Ectodermal cell (in vitro differentiated cells): ENCODE data around the gene B2M.
"Not testable (repeated sequence)": the region's sequence is repeated elsewhere in the genome, so short reads cannot be mapped to it uniquely, and the experiment has no call there.

Experiments
- H3K27ac ChIP-seq: 2 replicates; pipeline ENCODE4 v1.7.0; 2013; ENCODE audit warnings: mild to moderate bottlenecking, low read depth, low read length; ENCODE audit not compliant: insufficient read depth, poor library complexity, severe bottlenecking
- H3K27me3 ChIP-seq: 2 replicates; pipeline ENCODE4 v1.7.0; 2013; ENCODE audit warnings: mild to moderate bottlenecking, low read length; ENCODE audit not compliant: insufficient read depth, control insufficient read depth, poor library complexity, severe bottlenecking
- H3K36me3 ChIP-seq: one replicate; pipeline ENCODE4 v1.7.0; 2013; ENCODE audit warnings: low read length; ENCODE audit not compliant: control insufficient read depth, insufficient read depth
- H3K4me1 ChIP-seq: one replicate; pipeline ENCODE4 v1.7.0; 2013; ENCODE audit warnings: low read length; ENCODE audit not compliant: control insufficient read depth, insufficient read depth
- H3K4me3 ChIP-seq: 2 replicates; pipeline ENCODE4 v1.7.0; 2013; ENCODE audit warnings: low read depth, low read length, control low read depth; ENCODE audit not compliant: insufficient read depth
- H3K9me3 ChIP-seq: 2 replicates; pipeline ENCODE4 v1.7.0; 2013; ENCODE audit warnings: mild to moderate bottlenecking, low read length, moderate library complexity; ENCODE audit not compliant: control insufficient read depth
- WGBS, 2 experiments: methylation state at CpG; one replicate each; pipeline ENCODE4 v1.1.7; 2013; ENCODE audit warnings: missing lambda C conversion rate in 2 of 2; 5-methylcytosine and 5-hydroxymethylcytosine counted together

The B2M gene

DNA sequence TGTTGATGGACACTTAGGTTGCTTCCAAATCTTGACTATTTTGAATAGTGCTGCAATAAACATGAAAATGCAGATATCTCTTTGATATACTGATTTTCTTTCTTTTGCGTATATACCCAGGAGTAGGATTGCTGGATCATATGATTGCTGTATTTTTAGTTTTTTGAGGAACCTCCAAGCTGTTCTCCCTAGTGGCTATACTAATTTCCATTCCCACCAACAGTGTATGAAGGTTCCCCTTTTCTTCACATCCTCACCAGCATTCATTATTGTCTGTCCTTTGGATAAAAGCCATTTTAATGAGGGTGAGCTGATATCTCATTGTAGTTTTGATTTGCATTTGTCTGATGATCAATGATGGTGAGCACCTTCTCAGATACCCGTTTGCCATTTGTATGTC lies 12.7 kb upstream of the B2M start:
- no peaks in the 10 kb centered on the region for H3K9me3 ChIP-seq
- H3K36me3 ChIP-seq = no peaks in the 10 kb centered on the region
- WGBS, 2 experiments = 94 to 100% methylated on average over 2 of the region's 2 CpGs
- H3K4me1 ChIP-seq = no peaks in the 10 kb centered on the region
- H3K27ac ChIP-seq = no peak overlapping the region
- no peak overlapping the region for H3K4me3 ChIP-seq
- no peaks in the 10 kb centered on the region for H3K27me3 ChIP-seq

DNA sequence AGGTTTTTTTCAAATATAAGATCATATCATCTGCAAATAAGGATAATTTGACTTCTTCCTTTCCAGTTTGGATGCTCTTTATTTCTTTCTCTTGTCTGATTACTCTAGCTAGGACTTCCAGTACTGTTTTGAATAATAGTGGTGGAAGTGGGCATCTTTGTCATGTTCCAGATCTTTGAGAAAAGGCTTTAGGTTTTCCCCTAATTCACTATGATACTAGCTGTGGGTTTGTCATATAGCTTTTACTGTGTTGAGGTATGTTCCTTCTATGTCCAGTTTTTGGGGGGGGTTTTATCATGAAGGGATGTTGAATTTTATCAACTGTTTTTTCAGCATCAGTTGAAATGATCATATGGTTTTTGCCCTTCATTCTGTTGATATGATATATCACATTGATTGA lies 10.6 kb upstream of the B2M start:
- not testable (repeated sequence) for H3K27me3 ChIP-seq, H3K27ac ChIP-seq, H3K4me3 ChIP-seq, H3K9me3 ChIP-seq, H3K4me1 ChIP-seq, H3K36me3 ChIP-seq

DNA sequence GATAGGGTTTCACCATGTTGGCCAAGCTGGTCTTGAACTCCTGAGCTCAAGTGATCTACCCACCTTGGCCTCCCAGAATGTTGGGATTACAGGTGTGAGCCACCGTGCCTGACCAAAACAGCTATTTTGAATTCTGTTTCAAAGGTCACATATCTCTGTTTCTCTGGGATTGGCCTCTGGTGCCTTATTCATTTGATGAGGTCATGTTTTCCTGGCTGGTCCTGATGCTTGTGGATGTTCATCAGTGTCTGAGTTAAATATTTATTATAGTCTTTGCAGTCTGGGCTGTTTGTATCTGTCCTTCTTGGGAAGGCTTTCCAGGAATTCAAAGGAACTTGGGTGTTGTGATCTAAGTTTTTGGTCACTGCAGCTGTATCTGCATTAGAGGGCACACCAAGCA lies 5.3 kb upstream of the B2M start:
- WGBS, 2 experiments = 91 to 96% methylated on average over 1 of the region's 1 CpG
- H3K4me1 ChIP-seq = no peaks in the 10 kb centered on the region

DNA sequence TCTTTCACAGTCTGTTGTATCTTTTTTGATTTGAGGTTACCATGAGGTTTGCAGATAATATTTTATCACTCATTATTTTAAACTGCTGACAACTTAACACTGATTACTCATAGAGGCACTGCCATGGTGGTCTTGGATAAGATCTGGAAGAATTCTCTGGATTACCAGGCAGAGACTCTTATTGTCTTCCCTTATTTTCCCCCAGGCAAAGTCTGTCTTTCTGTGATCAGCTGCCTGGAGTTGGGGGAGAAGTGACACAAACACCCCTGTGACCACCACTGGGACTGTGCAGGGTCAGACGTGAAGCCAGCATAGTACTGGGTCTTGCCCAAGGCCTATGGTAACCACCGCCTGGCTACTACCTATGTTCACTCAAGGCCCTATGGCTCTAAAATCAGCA lies 4.9 kb upstream of the B2M start:
- Histone ChIP-seq H3K36me3 (no peaks in the 10 kb centered on the region), H3K4me3 (no peak overlapping the region), H3K9me3 (no peaks in the 10 kb centered on the region), H3K27ac (no peak overlapping the region), H3K27me3 (peaks cover under 1% of the 10 kb centered on the region), H3K4me1 (no peaks in the 10 kb centered on the region)
- WGBS, 2 experiments = 91 to 93% methylated on average over 2 of the region's 2 CpGs

More for the DNA sequence above, 5.3 kb upstream of the B2M start:
- H3K36me3 ChIP-seq = no peaks in the 10 kb centered on the region
- H3K9me3 ChIP-seq = no peaks in the 10 kb centered on the region
- no peak overlapping the region for H3K4me3 ChIP-seq
- H3K27ac ChIP-seq = no peak overlapping the region
- no peaks in the 10 kb centered on the region for H3K27me3 ChIP-seq

DNA sequence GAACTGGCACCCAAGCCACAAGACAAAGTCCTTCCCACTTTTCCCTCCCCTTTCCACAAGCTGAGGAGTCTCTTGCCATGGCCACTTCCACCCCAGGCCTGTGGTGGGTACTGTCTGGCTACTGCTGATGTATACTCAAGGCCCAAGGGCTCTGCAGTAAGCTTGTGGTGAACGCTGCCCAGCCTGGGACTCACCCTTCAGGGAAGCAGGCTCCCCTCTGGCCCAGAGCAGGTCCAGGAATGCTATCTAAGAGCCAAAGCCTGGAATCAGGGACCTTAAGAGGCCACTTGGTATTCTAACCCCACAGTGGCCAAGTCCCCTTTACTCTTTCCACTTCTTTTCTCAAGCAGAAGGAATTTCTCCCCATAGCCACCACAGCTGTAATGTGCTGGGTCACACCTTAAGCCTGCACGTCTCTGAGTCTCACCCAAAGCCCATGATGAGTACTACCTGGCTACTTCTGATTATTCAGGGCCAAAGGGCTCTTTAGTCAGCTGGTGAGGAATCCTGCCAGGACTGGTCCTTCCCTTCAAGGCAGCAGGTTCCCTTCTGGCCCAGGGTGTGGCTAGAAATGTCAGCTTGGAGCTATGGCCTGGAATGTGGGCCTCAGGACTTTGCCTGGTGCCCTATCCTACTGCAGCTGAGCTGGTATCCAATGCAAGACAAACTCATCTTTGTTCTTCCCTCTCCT lies 4.2 kb upstream of the B2M start:
- 84 to 86% methylated on average over 2 of the region's 2 CpGs for WGBS, 2 experiments
- no peaks in the 10 kb centered on the region for H3K9me3 ChIP-seq
- H3K4me1 ChIP-seq = no peaks in the 10 kb centered on the region
- peaks cover 7% of the 10 kb centered on the region for H3K27me3 ChIP-seq
- H3K4me3 ChIP-seq = no peak overlapping the region
- H3K36me3 ChIP-seq = no peaks in the 10 kb centered on the region
- no peak overlapping the region for H3K27ac ChIP-seq

DNA sequence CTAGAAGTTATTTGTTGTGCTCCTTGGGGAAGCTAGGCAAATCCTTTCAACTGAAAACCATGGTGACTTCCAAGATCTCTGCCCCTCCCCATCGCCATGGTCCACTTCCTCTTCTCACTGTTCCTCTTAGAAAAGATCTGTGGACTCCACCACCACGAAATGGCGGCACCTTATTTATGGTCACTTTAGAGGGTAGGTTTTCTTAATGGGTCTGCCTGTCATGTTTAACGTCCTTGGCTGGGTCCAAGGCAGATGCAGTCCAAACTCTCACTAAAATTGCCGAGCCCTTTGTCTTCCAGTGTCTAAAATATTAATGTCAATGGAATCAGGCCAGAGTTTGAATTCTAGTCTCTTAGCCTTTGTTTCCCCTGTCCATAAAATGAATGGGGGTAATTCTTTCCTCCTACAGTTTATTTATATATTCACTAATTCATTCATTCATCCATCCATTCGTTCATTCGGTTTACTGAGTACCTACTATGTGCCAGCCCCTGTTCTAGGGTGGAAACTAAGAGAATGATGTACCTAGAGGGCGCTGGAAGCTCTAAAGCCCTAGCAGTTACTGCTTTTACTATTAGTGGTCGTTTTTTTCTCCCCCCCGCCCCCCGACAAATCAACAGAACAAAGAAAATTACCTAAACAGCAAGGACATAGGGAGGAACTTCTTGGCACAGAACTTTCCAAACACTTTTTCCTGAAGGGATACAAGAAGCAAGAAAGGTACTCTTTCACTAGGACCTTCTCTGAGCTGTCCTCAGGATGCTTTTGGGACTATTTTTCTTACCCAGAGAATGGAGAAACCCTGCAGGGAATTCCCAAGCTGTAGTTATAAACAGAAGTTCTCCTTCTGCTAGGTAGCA lies 851 bp upstream of the B2M start:
- no peak overlapping the region for H3K27ac ChIP-seq
- H3K36me3 ChIP-seq = no peaks in the 10 kb centered on the region
- no peaks in the 10 kb centered on the region for H3K4me1 ChIP-seq
- H3K4me3 ChIP-seq = peak overlapping the region; percentile 88
- 45 to 46% methylated on average over 9 to 11 of the region's 11 CpGs for WGBS, 2 experiments
- peaks cover 17% of the 10 kb centered on the region for H3K27me3 ChIP-seq
- no peaks in the 10 kb centered on the region for H3K9me3 ChIP-seq

DNA sequence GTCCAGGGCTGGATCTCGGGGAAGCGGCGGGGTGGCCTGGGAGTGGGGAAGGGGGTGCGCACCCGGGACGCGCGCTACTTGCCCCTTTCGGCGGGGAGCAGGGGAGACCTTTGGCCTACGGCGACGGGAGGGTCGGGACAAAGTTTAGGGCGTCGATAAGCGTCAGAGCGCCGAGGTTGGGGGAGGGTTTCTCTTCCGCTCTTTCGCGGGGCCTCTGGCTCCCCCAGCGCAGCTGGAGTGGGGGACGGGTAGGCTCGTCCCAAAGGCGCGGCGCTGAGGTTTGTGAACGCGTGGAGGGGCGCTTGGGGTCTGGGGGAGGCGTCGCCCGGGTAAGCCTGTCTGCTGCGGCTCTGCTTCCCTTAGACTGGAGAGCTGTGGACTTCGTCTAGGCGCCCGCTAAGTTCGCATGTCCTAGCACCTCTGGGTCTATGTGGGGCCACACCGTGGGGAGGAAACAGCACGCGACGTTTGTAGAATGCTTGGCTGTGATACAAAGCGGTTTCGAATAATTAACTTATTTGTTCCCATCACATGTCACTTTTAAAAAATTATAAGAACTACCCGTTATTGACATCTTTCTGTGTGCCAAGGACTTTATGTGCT lies 527 bp downstream of the B2M start:
- H3K9me3 ChIP-seq = no peaks in the 10 kb centered on the region
- H3K4me3 ChIP-seq = peak overlapping the region; percentile 88
- no peaks in the 10 kb centered on the region for H3K4me1 ChIP-seq
- peak overlapping the region; percentile 55 for H3K27ac ChIP-seq
- no peaks in the 10 kb centered on the region for H3K36me3 ChIP-seq
- peaks cover 17% of the 10 kb centered on the region for H3K27me3 ChIP-seq
- WGBS, 2 experiments = 6 to 7% methylated on average over 46 of the region's 46 CpGs

DNA sequence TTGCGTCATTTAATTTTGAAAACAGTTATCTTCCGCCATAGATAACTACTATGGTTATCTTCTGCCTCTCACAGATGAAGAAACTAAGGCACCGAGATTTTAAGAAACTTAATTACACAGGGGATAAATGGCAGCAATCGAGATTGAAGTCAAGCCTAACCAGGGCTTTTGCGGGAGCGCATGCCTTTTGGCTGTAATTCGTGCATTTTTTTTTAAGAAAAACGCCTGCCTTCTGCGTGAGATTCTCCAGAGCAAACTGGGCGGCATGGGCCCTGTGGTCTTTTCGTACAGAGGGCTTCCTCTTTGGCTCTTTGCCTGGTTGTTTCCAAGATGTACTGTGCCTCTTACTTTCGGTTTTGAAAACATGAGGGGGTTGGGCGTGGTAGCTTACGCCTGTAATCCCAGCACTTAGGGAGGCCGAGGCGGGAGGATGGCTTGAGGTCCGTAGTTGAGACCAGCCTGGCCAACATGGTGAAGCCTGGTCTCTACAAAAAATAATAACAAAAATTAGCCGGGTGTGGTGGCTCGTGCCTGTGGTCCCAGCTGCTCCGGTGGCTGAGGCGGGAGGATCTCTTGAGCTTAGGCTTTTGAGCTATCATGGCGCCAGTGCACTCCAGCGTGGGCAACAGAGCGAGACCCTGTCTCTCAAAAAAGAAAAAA lies 1.2 kb downstream of the B2M start:
- Histone ChIP-seq H3K9me3 (no peaks in the 10 kb centered on the region), H3K27ac (no peak overlapping the region), H3K4me1 (no peaks in the 10 kb centered on the region), H3K4me3 (peak overlapping the region; percentile 88), H3K36me3 (no peaks in the 10 kb centered on the region), H3K27me3 (peaks cover 17% of the 10 kb centered on the region)
- 84 to 87% methylated on average over 24 of the region's 24 CpGs for WGBS, 2 experiments

DNA sequence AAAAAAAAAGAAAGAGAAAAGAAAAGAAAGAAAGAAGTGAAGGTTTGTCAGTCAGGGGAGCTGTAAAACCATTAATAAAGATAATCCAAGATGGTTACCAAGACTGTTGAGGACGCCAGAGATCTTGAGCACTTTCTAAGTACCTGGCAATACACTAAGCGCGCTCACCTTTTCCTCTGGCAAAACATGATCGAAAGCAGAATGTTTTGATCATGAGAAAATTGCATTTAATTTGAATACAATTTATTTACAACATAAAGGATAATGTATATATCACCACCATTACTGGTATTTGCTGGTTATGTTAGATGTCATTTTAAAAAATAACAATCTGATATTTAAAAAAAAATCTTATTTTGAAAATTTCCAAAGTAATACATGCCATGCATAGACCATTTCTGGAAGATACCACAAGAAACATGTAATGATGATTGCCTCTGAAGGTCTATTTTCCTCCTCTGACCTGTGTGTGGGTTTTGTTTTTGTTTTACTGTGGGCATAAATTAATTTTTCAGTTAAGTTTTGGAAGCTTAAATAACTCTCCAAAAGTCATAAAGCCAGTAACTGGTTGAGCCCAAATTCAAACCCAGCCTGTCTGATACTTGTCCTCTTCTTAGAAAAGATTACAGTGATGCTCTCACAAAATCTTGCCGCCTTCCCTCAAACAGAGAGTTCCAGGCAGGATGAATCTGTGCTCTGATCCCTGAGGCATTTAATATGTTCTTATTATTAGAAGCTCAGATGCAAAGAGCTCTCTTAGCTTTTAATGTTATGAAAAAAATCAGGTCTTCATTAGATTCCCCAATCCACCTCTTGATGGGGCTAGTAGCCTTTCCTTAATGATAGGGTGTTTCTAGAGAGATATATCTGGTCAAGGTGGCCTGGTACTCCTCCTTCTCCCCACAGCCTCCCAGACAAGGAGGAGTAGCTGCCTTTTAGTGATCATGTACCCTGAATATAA lies 2.0 kb downstream of the B2M start:
- H3K9me3 ChIP-seq = no peaks in the 10 kb centered on the region
- H3K36me3 ChIP-seq = no peaks in the 10 kb centered on the region
- no peaks in the 10 kb centered on the region for H3K4me1 ChIP-seq
- H3K27ac ChIP-seq = no peak overlapping the region
- no peak overlapping the region for H3K4me3 ChIP-seq
- whole genome bisulfite sequencing, 2 experiments = 92 to 99% methylated on average over 4 of the region's 5 CpGs
- H3K27me3 ChIP-seq = peaks cover 17% of the 10 kb centered on the region
